ENCODE data around the gene GPR171.
"Not testable (repeated sequence)": the region's sequence is repeated elsewhere in the genome, so short reads cannot be mapped to it uniquely, and the experiment has no call there.

GPR171 gene

GRCh38 chr3:151178208-151178845 lies 24.7 kb downstream of the GPR171 start:
- no peak for DNase-seq (ENCODE audit: low read depth in 2 of 2, low spot score in 1 of 2)

DNA sequence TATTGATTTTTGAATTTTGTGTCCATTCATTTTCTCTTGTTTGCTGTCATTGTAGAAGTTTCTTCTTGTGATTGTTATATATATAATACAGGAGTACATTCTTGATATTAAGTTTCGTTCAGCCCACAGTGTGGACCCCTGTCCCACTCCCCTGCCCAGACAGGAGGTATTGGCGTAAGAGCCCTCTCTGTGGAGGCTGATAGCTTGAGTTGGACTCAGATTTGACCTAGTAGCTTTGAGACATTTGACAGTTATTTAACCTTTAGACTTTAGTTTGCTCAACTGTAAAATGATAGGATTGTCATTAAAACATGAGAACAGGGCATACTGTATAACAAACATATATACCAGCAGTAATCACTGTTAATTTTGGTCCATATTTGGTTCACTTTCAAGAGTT lies 27.1 kb downstream of the GPR171 start:
- DNase-seq (ENCODE audit: low read depth in 2 of 2, low spot score in 1 of 2) = no peak

- DNase-seq (ENCODE audit: low read depth in 2 of 2, low spot score in 1 of 2) = no peak
Observed at GRCh38 chr3:151174351-151174750, 28.7 kb downstream of the GPR171 start.

- DNase-seq (ENCODE audit: low read depth in 2 of 2, low spot score in 1 of 2) = no peak
Observed at GRCh38 chr3:151171145-151171757, 31.8 kb downstream of the GPR171 start.

DNA sequence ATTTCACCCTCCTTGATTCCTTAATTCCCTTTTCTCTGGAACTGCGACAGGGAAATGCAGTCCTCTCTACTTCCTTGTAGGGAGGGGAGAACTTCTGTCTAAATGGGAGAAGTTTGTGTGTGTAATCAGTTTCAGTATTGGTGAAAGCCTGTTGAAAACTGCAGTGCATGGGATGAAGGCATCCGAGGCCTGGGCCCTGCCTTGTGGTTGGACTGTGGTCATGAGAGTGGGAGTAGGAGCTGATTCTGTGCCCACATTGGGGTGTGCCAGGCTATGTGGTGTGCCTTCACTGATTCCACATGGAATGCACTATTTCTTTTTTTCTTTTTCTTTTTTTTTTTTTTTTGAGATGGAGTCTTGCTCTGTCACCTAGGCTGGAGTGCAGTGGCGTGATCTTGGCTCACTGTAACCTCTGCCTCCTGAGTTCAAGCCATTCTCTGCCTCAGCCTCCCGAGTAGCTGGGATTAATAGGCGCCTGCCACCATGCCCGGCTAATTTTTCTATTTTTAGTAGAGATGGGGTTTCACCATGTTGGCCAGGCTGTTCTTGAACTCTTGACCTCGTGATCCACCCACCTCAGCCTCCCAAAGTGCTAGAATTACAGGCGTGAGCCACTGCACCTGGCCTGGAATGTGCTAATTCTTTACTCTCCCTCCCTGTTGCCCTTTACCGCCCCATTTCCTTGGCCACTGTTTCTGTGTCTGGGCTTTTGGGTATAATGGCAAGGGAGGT lies 32.9 kb downstream of the GPR171 start:
- DNase-seq (ENCODE audit: low read depth in 2 of 2, low spot score in 1 of 2) = not testable (repeated sequence)

GRCh38 chr3:151169262-151169947 lies 33.6 kb downstream of the GPR171 start:
- no peak for DNase-seq (ENCODE audit: low read depth in 2 of 2, low spot score in 1 of 2)

- peak; percentile 61 to 72 for DNase-seq (ENCODE audit: low read depth in 2 of 2, low spot score in 1 of 2)
Observed at GRCh38 chr3:151168269-151169094, 34.5 kb downstream of the GPR171 start.

GRCh38 chr3:151166161-151166560 lies 36.9 kb downstream of the GPR171 start:
- no peak for DNase-seq (ENCODE audit: low read depth in 2 of 2, low spot score in 1 of 2)

DNA sequence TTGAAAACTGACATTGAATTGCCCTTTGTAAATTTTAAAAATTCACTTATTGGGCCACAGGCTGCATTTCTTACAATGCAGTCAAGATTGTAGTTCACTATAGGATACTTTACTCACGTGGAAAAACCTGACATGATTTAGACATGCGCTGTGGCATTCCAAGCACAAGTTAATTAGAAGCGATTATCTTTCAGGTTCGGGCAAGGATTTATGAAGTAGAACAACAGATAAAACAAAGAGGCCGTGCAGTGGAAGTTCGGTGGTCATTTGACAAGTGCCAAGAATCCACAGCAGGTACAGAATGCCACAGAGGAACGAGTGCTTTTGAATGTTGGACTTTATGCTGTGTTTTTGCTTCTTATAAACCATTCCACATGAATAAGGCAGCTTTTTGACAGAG lies 37.8 kb downstream of the GPR171 start:
- no peak for DNase-seq (ENCODE audit: low read depth in 2 of 2, low spot score in 1 of 2)

DNA sequence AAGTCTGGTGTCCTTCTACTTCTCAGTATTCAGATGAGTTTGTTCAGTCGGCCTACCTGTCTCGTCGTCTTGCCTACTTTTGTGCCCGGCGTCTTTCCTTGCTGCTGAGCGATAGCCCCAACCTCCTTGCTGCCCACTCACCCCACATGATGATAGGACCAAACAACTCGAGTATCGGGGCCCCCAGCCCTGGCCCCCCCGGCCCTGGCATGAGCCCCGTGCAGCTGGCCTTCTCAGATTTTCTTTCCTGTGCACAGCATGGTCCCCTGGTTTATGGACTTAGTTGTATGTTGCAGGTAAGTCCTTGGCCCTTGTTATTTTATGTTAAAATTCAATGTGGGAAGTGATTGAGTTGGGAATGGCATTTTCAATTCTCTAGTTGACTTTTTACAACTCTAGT lies 43.2 kb downstream of the GPR171 start:
- no peak for DNase-seq (ENCODE audit: low read depth in 2 of 2, low spot score in 1 of 2)

- DNase-seq (ENCODE audit: low read depth in 2 of 2, low spot score in 1 of 2) = no peak
Observed at GRCh38 chr3:151156618-151157216, 46.3 kb downstream of the GPR171 start.

DNA sequence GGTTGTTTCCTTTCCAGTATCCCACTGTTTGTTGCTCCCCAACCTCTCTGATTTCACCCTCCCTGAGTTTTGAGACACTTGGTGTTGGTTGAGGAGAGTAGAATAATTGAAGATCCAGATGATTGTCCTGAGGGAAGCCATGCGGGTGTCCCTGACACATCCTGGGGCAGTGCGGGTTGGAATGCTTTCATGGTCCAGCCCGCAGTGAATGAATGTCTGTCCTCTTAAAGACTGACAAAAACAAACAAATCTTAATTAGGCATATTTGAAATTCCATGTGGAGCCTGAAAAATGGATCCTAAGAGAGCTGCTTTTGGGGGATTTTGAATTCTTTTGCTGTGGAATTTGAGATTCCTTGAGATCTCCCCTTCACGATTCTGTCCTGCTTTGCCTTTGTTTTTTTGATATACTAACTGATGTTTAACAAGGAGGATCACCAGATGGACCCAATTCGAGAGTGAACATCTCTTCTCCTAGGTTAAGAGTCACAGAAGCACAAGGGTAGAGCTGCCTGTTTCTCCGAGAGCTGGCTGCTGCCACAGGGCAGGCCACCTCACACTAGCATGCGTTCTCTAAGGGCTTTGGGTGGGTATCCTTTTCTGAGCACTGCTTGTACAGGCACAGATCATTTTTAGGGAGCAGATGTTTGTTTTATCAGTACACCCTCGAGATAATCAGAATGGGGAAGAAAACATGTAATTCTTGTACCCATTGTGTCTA lies 47.4 kb downstream of the GPR171 start:
- no peak for DNase-seq (ENCODE audit: low read depth in 2 of 2, low spot score in 1 of 2)

DNA sequence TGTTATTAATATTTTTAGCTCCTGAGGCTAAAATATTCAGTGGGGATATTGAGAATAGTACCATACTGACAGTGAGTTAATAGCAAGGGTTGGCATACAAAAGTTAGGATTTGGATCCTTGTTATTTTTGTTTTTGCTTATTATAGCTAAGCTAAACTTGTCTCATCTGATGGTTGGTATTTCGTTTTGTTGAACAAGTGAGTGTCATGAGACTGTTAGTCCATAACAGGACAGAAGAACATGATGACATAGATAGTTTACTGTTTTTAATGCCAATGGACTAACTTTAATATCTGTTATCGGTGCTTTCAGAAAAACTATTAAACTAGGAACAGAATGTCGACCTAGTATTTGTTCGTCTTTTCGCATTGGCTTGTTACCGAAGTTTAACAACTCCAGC lies 48.5 kb downstream of the GPR171 start:
- no peak for DNase-seq (ENCODE audit: low read depth in 2 of 2, low spot score in 1 of 2)

DNA sequence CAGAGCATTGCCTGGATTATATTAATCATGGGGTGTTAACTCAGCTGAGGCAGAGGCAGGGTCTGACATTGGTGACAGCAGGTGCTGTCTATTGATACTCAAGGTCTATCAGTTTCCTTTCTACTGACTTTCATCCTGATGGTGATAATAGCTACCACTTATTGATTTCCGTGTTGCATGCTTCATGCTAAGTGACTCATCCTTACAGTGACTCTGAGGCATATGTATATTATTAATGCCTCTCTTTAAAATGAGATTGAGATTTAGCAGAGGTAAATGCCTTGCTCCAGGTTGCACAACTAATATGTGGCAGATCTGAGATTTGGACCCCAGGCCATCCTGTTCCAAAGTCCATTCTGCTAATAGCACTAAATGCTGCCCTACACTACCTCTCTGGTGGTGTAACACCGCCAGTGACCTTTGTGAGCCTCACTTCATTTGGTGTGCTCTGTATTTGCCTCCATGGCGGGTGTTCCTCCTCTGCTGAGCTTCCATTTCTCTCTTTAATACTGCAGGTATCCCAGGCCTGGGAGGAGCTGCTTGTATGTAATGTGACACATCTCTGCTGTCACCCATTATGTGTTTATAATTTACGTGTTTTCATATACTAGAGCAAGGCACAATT lies 50.4 kb downstream of the GPR171 start:
- DNase-seq (ENCODE audit: low read depth in 2 of 2, low spot score in 1 of 2) = no peak
